ENCODE data around the gene PPP6C.
A peak's percentile ranks its signal among the peaks of the same experiment; 100 is the strongest.
"Not testable (repeated sequence)": the region's sequence is repeated elsewhere in the genome, so short reads cannot be mapped to it uniquely, and the experiment has no call there.

PPP6C gene

GRCh38 chr9:125180876-125181275 lies 8.7 kb downstream of the PPP6C start:
- no peak for DNase-seq

GRCh38 chr9:125179776-125180175 lies 9.8 kb downstream of the PPP6C start:
- DNase-seq = not testable (repeated sequence)

GRCh38 chr9:125177888-125178287 lies 11.7 kb downstream of the PPP6C start:
- no peak for DNase-seq

GRCh38 chr9:125176636-125177035 lies 13.0 kb downstream of the PPP6C start:
- no peak for DNase-seq

GRCh38 chr9:125172031-125172755 lies 17.4 kb downstream of the PPP6C start:
- DNase-seq = no peak

DNA sequence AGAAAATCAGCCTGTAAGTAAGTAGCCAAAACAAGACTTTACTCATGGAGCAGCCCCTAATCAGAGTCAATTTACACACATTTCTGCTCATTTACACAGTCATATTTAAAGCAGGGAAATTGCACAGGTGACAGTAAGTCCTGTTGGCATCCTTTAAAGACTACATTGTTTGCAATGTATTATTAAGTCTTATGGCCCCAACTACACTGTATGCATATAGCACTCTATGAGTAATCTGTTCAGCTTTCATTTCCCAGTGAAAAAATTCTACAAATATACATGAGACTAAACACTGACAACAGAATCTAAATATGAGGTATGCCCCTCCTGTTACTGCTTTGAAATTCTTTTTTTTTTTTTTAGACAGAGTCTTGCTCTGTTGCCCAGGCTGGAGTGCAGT lies 19.7 kb downstream of the PPP6C start:
- no peak for DNase-seq

- no peak for DNase-seq
These were observed 22.8 kb downstream of the PPP6C start for GRCh38 chr9:125166762-125167161.

- not testable (repeated sequence) for DNase-seq
These were observed 26.7 kb downstream of the PPP6C start for GRCh38 chr9:125162891-125163290.

GRCh38 chr9:125161284-125161918 lies 28.2 kb downstream of the PPP6C start:
- DNase-seq = no peak

DNA sequence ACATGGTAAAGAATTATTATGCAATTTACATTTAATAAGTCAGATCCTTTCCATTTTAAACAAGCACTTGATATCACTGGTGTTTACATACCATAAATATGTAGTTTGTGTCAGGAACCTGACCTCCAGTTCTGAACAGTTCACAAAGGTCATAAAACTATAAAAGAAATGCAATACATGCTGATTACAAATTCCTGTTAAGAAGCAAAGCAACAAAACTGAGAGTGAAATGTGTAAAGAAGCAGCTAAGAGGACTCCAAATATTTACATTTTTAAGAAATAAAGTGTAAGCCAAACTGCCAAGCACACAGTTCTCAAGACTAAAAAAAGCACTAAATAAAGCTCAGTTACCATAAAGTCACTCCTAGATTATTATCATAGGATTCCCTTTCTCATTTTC lies 28.9 kb downstream of the PPP6C start:
- no peak for DNase-seq

DNA sequence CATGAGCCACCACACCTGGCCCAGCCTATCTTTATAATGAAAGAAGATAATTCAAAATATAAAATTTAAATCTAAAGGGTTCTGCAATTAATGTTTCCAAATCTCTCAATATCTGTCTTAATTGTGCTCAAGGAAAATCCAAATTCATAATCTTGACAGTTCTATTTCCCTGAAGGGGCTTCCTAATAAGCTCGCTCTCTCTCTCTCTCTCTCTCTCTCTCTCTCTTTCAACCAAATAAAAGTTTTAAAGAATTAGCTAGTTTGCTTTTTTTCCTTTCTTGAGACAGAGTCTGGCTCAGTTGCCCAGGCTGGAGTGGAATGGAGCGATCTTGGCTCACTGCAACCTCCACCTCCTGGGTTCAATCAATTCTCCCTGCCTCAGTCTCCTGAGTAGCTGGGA lies 33.1 kb downstream of the PPP6C start:
- no peak for DNase-seq

DNA sequence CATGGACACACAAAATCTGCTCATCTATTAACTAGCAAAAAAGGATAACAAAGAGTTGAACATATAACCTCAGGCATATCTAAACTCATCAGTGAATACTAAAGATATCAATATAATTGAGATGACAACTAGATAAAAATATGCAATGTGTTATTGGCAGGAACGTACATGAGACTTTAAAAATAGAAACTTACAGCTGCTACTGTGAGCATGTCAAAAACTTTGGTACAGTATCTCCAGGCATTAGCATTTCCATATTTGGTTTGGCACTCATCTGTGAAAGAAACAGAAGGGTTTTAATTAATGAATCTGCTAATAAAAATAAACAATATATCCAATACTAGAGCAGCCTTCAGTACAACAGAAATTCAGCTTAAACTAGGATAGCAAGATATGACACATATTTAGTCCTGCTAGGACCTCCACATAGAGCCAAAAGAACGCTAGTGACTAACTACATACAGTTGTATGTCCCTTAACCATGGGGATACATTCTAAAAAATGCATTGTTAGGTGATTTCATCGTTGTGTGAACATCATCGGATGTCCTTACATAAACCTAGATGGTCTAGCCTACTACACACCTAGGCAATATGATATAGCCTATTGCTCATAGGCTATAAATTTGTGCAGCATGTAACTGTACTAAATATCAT lies 35.8 kb downstream of the PPP6C start:
- no peak for DNase-seq

DNA sequence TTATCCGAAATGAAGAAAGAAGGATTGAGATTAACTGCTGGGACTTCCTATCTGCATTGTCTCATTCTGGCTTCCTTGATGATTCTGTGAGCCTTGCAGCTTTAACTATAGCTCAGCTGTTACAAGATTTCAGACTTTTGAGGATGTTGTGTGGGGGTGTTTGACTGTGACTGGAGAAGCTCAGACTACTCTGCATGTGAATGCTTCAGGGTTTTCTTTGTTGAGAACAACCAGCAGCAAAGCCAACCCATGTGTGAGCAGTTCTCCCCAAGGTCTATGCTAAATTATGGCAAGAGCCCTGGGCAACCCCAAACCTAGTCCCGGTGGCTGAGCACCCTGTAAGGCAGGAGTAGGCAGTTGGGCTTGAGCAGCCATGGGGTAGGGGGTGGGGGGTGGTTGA lies 37.9 kb downstream of the PPP6C start:
- no peak for DNase-seq

DNA sequence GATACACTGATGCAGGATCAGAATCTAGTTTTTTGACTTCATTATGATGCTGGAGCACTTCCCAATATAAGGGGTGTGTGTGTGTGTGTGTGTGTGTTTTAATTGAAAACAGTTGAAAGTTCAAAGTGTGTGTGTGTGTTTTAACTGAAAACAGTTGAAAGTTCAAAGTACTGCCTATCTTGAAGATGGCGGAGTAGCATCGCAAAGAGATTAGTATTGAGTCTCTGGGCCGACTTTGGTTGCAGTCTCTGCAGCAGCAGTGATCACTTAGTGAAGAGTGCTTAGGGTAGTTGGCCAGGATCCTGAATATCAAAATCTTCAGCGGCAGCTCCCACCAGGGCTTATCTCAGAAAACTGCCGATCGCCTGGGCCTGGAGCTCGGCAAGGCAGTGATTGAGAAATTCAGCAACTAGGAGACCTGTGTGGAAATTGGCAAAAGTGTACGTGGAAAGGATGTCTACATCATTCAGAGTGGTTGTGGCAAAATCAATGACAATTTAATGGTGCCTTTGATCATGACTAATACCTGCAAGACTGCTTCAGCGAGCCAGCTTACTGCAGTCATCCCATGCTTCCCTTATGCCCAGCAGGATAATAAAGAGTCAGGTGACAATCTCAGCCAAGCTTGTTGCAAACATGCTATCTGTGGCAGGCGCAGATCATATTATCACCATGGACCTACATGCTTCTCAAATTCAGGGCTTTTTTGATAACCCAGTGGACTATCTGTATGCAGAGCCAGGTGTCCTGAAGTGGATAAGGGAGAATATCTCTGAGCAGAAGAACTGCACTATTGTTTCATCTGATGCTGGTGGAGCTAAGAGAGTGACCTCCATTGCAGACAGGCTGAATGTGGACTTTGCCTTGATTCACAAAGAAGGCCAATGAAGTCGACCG lies 39.0 kb downstream of the PPP6C start:
- no peak for DNase-seq

- no peak for DNase-seq
These were observed 42.1 kb downstream of the PPP6C start for GRCh38 chr9:125147401-125147951.

- no peak for DNase-seq
These were observed 43.4 kb downstream of the PPP6C start for GRCh38 chr9:125146247-125146646.

GRCh38 chr9:125145425-125145824 lies 44.2 kb downstream of the PPP6C start:
- no peak for DNase-seq

DNA sequence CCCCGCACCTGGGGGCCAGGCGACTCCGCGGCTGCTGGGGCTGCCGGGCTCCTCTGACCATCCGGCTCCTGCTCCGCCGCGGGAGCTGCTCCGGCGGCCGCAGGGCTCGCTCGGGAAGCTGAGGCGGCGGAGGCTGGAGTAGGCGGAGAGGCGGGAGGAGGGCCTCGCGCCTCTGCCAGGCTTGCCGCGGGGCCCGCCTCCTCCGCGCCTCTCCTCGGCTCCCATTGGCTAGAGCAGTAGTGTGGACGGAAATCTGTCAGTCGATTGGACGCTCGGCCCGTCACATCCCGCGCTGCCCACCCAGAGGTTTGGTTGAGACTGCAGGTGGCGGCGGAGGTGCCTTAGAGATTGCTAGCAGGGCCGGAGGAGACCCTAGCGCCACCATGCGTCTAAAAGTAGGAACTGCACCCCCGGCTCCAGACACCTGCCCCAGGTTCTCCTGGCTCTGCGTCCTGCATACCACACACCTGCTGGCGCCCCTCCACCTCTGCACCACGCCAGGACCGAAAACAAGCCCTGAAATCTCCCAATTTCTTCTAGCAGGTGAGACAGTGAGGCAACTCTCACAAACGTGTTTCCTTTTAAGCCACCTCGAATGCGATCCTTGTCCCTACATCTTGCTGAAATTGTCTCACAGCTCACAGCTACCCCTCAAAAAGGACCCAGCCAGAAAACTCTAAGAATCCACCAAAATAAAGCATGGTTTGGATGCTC lies 46.1 kb downstream of the PPP6C start, which contains the start of gene SCAI:
TSS of gene SCAI (minus strand) at position 152 of the 714 bp plus-strand sequence. CDS start at position 61, 91 bp downstream.
- peak; percentile 94 for DNase-seq

DNA sequence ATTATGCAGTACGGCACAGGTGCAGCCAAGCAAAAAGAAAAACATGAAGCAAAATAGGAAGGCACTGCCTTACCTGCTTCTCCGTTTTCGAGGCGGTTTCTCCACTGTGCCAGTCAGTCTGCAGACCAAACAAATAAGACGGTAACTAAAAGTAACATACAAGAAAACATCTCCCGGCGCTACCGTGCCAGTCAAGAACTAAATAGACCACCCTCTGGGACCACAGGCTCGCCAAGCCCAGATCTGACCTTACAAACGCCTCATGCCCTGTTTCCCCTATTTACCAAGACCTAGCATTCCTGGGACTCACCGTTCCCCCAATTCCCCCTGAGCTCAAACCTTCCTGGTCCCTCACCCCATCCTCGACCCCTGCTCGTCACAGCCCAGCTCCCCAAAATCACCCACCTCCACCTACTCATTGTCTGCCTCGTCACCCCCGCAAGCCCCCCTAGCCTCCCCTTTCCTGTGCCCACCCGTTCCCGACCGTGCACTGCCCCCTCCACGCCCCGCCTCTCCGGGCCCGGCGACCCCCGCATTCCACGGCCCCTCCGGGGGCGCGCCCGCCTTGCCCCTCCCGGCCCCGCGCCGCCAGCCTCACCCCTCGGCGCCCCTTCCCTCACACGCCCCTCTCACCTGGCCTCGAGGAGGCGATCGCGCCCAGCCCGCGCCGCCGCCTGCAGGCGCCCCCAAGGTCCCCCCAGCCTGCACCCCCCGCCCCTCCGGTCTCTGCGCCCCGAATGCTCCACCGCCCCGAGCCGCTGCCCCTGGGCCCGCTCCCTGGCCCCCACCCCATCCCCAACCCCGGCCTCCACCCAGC lies 46.8 kb downstream of the PPP6C start:
- DNase-seq = peak; percentile 46

DNA sequence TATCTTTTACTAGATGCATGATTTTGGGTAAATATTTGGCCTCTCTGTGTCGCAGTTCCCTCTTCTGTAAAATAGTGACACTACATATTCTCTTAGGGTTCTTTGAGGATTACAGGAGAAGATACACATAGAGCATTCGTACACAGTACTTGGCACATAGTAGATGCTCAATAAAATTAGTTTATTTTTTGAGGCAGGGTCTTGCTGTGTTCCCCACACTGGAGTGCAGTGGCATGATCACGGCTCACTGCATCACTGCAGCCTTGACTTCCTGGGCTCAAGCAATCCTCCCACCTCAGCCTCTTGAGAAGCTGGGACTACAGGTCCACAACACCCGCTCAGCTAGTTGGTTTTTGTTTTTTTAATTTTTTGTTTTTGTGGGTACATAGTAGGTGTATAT lies 47.9 kb downstream of the PPP6C start:
- no peak for DNase-seq

- no peak for DNase-seq
These were observed 48.4 kb downstream of the PPP6C start for GRCh38 chr9:125141251-125141650.

Measured in NK-92 treated with Interleukin-12 subunit alpha and Interleukin-12 subunit beta, amount 100 ng/mL, for 24 hours (cell line).